GM18505 (cell line): ENCODE results near the gene KRTAP4-7.
"Not testable (repeated sequence)": the region's sequence is repeated elsewhere in the genome, so short reads cannot be mapped to it uniquely, and the experiment has no call there.

ENCODE experiments used
- ATAC-seq: cut with Tn5 transposase; IDR thresholded peaks from one replicate; pipeline ENCODE4 v1.9.1; 2021; ENCODE audit not compliant: unreplicated experiment
- POLR2A ChIP-seq: IDR thresholded peaks from 4 replicates; pipeline ENCODE4 v1.6.1; 2011; ENCODE audit warnings: borderline replicate concordance; ENCODE audit not compliant: insufficient read depth, insufficient read length; ENCODE audit errors: extremely low read depth

Gene KRTAP4-7

GRCh38 chr17:41098042-41098441 lies 14.1 kb downstream of the KRTAP4-7 start, which contains the start of gene KRTAP4-8:
TSS of gene KRTAP4-8 (minus strand) at chr17:41098142. CDS start at chr17:41098084, 58 bp downstream.
- no peak for TF ChIP-seq POLR2A
- no peak for ATAC-seq

DNA sequence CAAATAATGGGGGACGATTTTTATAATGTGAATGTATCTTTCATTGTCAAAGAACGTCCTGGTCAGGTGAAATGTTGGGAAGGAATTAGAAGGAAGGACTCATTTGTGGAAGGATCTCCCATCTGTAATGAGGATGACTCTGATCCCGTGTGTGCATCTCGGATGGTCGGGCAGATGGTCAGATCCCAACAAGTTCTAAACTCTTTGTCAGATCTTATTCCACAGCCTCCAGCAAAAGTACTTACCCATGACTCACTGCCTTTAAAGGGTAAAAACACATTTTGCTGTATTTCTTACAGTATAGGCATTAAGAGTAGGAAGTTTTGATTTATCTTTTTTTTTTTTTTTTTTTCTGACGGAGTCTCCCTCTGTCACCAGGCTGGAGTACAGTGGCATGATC lies 14.5 kb downstream of the KRTAP4-7 start:
- TF ChIP-seq POLR2A, result no peak
- ATAC-seq, result no peak

DNA sequence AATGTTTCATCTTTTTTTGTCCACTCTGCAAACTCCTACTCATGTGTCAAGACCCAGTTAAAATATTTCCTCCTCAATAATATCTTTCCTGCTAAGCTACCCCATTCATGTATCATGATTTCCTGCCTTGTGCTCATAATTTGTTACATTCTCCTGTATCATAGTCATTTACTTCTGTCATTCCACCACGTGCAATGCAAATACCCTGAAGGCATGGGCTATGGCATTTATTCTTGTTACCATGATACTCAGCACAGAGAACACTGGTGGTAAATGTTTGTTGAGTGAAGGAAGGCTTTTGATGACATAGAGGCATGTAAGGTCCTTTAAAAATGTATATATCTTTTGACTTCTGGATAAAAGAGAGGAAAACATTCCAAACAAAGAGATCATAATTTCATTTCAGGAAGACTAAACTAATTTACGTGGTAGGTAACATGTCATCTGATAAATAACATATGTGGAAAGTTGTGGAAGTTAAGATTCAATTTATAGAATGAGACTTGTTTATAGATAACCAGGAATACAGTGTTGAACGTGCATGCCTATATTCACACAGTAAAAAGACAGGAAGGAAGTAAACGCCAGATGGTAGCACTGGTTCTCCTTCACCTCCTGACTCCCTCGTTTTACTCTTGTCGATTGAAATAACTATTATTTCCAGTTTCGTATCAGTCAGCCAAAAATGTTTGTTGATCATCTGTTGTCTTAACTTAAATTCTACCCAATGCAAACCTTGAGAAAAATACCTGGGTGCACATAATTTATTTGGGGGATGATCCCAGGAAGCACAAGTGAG lies 15.9 kb downstream of the KRTAP4-7 start:
- ATAC-seq, result not testable (repeated sequence)

- ATAC-seq, result no peak
- TF ChIP-seq POLR2A, result no peak
Observed at GRCh38 chr17:41101586-41102259, 17.8 kb downstream of the KRTAP4-7 start, which contains the start of gene KRTAP4-16. TSS of gene KRTAP4-16 (minus strand) at chr17:41102209. CDS start at chr17:41102209, 0 bp downstream.

GRCh38 chr17:41103896-41104295 lies 19.9 kb downstream of the KRTAP4-7 start:
- no peak for TF ChIP-seq POLR2A

GRCh38 chr17:41104386-41105038 lies 20.6 kb downstream of the KRTAP4-7 start:
- not testable (repeated sequence) for ATAC-seq

More at GRCh38 chr17:41103896-41104295, 19.9 kb downstream of the KRTAP4-7 start:
- no peak for ATAC-seq

- not testable (repeated sequence) for ATAC-seq
Observed at GRCh38 chr17:41105347-41105746, 21.4 kb downstream of the KRTAP4-7 start, which contains the start of gene KRTAP4-9. TSS of gene KRTAP4-9 (plus strand) at chr17:41105389. CDS start at chr17:41105389, 0 bp downstream.

- no peak for ATAC-seq
- no peak for TF ChIP-seq POLR2A
Observed at GRCh38 chr17:41107941-41108450, 24.0 kb downstream of the KRTAP4-7 start.

GRCh38 chr17:41108728-41109386 lies 24.9 kb downstream of the KRTAP4-7 start:
- not testable (repeated sequence) for ATAC-seq

DNA sequence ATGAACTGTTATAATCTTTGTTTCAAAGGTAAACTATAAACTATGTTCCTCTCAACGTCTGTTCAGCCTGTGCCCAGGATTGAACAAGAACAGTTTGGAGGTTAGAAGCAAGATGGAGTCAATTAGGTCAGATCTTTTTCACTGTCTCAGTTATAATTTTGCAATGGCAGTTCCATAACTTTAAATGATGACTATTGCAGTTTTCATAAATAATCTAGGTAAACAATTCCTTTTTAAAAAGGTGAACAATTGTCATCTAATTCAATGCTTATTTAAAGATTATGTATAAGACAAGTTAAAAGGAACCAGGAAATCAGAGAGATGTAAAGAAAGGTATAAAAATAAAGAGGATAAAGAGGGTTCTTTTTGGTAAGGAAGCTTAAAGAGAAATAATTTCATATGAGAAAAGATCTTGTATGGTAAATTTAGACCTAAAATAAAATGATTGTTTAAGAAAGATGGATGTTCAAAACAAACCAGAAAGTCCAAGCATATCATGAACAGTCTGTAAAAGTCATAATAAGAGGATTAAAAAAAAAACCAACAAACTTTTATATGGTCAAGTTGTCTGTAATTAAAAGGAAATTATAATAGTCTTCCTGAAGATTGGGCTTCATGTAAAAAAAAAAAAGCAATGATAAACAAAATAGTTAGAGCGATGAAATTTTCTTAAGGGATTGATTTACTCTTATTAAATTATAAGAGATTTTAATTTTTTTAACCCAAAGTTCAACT lies 27.4 kb downstream of the KRTAP4-7 start:
- TF ChIP-seq POLR2A, result no peak
- ATAC-seq, result no peak

- ATAC-seq, result no peak
- no peak for TF ChIP-seq POLR2A
Observed at GRCh38 chr17:41116297-41116696, 32.3 kb downstream of the KRTAP4-7 start.

GRCh38 chr17:41117846-41118386 lies 34.0 kb downstream of the KRTAP4-7 start, which contains the start of gene KRTAP4-11:
TSS of gene KRTAP4-11 (minus strand) at chr17:41118373. CDS start at chr17:41118315, 58 bp downstream.
- not testable (repeated sequence) for ATAC-seq
